ENCODE data around the gene BCAM.
A peak's percentile ranks its signal among the peaks of the same experiment; 100 is the strongest.

BCAM gene

GRCh38 chr19:44850641-44851109, 41.8 kb downstream of the BCAM start:
- TF ChIP-seq REST (IDR thresholded peaks at IDR 0.05; ENCODE audit: insufficient read depth in 1 of 2, low read depth in 2 of 2, low read length in 2 of 2) (no peak), SIN3A (IDR thresholded peaks at IDR 0.05; ENCODE audit: borderline replicate concordance, insufficient read depth, low read length) (0 out of 2 replicates have a peak, but pooled peaks have one; percentile 15), POLR2AphosphoS5 (IDR thresholded peaks at IDR 0.05; ENCODE audit: low read depth, low read length) (no peak), TAF1 (IDR thresholded peaks at IDR 0.05; ENCODE audit: borderline replicate concordance, insufficient read depth, low read length) (no peak), FOXP2 (optimal IDR thresholded peaks at IDR 0.05; ENCODE audit: borderline replicate concordance, extremely low read depth, extremely low read length, insufficient read depth) (no peak)

DNA sequence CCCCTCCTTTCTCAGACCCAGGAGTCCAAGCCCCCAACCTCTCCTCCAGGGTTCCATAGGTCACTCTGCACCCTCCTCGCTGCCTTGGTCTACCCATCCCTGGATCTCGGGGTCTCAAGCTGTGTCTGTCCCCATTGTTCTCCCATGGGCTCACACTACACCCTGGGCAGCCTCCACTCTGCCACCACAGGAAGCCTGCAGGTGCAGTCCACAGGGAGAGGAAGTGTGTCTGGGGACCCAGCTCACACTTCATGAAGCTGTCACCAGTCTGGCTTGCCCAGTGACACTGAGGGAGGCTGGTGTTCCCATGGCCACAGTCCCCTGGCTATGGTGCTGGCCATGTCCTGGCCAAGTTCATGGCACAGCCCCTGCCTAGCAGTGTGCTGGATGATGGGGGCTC, 42.5 kb downstream of the BCAM start:
- no peak for TF ChIP-seq TAF1 (IDR thresholded peaks at IDR 0.05; ENCODE audit: borderline replicate concordance, insufficient read depth, low read length)
- no peak for TF ChIP-seq POLR2AphosphoS5 (IDR thresholded peaks at IDR 0.05; ENCODE audit: low read depth, low read length)
- TF ChIP-seq SIN3A (IDR thresholded peaks at IDR 0.05; ENCODE audit: borderline replicate concordance, insufficient read depth, low read length) = no peak

- TF ChIP-seq POLR2AphosphoS5 (IDR thresholded peaks at IDR 0.05; ENCODE audit: low read depth, low read length) (no peak), TAF1 (IDR thresholded peaks at IDR 0.05; ENCODE audit: borderline replicate concordance, insufficient read depth, low read length) (no peak), FOXP2 (optimal IDR thresholded peaks at IDR 0.05; ENCODE audit: borderline replicate concordance, extremely low read depth, extremely low read length, insufficient read depth) (no peak), REST (IDR thresholded peaks at IDR 0.05; ENCODE audit: insufficient read depth in 1 of 2, low read depth in 2 of 2, low read length in 2 of 2) (no peak), SIN3A (IDR thresholded peaks at IDR 0.05; ENCODE audit: borderline replicate concordance, insufficient read depth, low read length) (no peak)
Measured at GRCh38 chr19:44855606-44856005, 46.7 kb downstream of the BCAM start.

DNA sequence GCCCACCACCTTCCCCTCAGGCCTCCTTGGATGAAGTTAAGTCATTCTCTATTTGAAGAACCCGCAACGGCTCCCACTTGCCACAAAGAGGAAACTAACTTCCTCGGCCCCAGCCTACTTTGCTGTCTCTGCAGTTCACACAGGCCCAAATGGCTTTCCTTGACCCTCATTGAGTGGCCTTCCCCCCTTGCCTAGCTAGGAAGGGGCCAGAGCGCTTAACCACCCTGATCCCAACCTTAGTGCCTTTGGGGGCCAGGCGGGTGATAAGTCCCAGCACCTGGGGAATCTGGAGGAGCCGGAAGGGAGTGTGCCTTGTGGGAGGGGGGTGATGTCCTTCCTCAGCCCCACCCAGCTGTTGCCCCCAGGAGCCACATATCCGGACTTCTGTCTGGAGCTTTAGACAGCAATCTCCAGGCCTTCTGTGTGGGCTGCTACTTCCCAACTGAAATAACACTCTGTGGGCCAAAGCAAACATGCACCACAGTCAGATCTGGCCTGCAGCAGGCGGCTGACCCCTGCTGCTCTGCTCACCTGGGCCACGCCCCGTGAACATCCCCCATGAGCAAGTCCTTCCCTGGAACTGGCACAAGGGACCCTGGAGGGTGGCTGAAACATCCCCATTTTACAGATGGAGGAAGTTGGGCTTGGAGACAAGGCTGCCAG, 47.6 kb downstream of the BCAM start:
- TF ChIP-seq SIN3A (IDR thresholded peaks at IDR 0.05; ENCODE audit: borderline replicate concordance, insufficient read depth, low read length) (peak; percentile 93; the same call in 1 of the 2 replicates), REST (IDR thresholded peaks at IDR 0.05; ENCODE audit: insufficient read depth in 1 of 2, low read depth in 2 of 2, low read length in 2 of 2) (peak in 1 of 2 experiments; percentile 71; a peak in 1 of 4 replicates), TAF1 (IDR thresholded peaks at IDR 0.05; ENCODE audit: borderline replicate concordance, insufficient read depth, low read length) (no peak)

GRCh38 chr19:44857837-44858236, 48.9 kb downstream of the BCAM start:
- TF ChIP-seq POLR2AphosphoS5 (IDR thresholded peaks at IDR 0.05; ENCODE audit: low read depth, low read length) = no peak
- TF ChIP-seq SIN3A (IDR thresholded peaks at IDR 0.05; ENCODE audit: borderline replicate concordance, insufficient read depth, low read length) = no peak
- no peak for TF ChIP-seq REST (IDR thresholded peaks at IDR 0.05; ENCODE audit: insufficient read depth in 1 of 2, low read depth in 2 of 2, low read length in 2 of 2)
- TF ChIP-seq FOXP2 (optimal IDR thresholded peaks at IDR 0.05; ENCODE audit: borderline replicate concordance, extremely low read depth, extremely low read length, insufficient read depth) = no peak
- TF ChIP-seq TAF1 (IDR thresholded peaks at IDR 0.05; ENCODE audit: borderline replicate concordance, insufficient read depth, low read length) = no peak
